Heart right ventricle (tissue), 16 donors: ENCODE measurements around the gene MZB1. TPM values are rescaled to one million over a fixed set of nuclear protein-coding genes. Genes with fewer than 3 reads are reported as not detected.

Experiments
- ATAC-seq, 8 donors: fragments of 200-7000 bp; cut with Tn5 transposase; one replicate each; pipeline ENCODE4 v1.9.1; 2020; ENCODE audit warnings: mild to moderate bottlenecking in 8 of 8, moderate library complexity in 8 of 8, moderate number of reproducible peaks in 1 of 8
- DNase-seq, 2 donors: peaks; one replicate each; pipeline ENCODE4 v3.0.0-alpha.2; 2020
- H3K27ac ChIP-seq, 10 donors: fragments of 200-600 bp; sonication (generic) in 2 of 10; one replicate each; pipeline versions ENCODE4 v1.5.0 to v1.8.0; 2020 to 2022; ENCODE audit warnings: mild to moderate bottlenecking in 3 of 10
- H3K27me3 ChIP-seq, 7 donors: fragments of 200-600 bp; one replicate each; pipeline ENCODE4 v1.8.0; 2021 to 2022; ENCODE audit warnings: mild to moderate bottlenecking in 2 of 7
- H3K36me3 ChIP-seq, 9 donors: fragments of 200-600 bp; sonication (generic) in 1 of 9; one replicate each; pipeline versions ENCODE4 v1.5.0 to v1.8.0; 2020 to 2022; ENCODE audit warnings: mild to moderate bottlenecking in 2 of 9
- H3K4me1 ChIP-seq, 9 donors: fragments of 200-600 bp; sonication (generic) in 1 of 9; one replicate each; pipeline versions ENCODE4 v1.5.0 to v1.8.0; 2020 to 2022; ENCODE audit warnings: mild to moderate bottlenecking in 4 of 9
- H3K4me3 ChIP-seq, 10 donors: fragments of 200-600 bp; sonication (generic) in 2 of 10; one replicate each; pipeline versions ENCODE4 v1.5.0 to v1.8.0; 2020 to 2022; ENCODE audit warnings: mild to moderate bottlenecking in 7 of 10, moderate library complexity in 2 of 10
- H3K9me3 ChIP-seq, 11 donors: fragments of 200-600 bp in 10 of 11; sonication (generic) in 2 of 11; one replicate each; pipeline versions ENCODE4 v1.5.0 to v1.8.0; 2013 to 2022; ENCODE audit warnings: mild to moderate bottlenecking in 2 of 11, control low read depth in 1 of 11, moderate library complexity in 1 of 11
- CTCF ChIP-seq, 9 donors: fragments of 200-600 bp; sonication (generic) in 2 of 9; IDR thresholded peaks; one replicate each; pipeline versions ENCODE4 v1.5.0 to v1.8.0; 2021 to 2022; ENCODE audit warnings: antibody characterized with exemption in 9 of 9, mild to moderate bottlenecking in 5 of 9, moderate library complexity in 1 of 9
- WGBS, 2 donors: extraction: QIAGEN DNeasy Blood & Tissue Kit; methylation state at CpG; one replicate each; pipeline ENCODE4 v1.1.7; 2013; ENCODE audit warnings: inconsistent platforms in 1 of 2; 5-methylcytosine and 5-hydroxymethylcytosine counted together
- intact Hi-C, 10 donors: fragments of 100-400 bp; cut with DNase I; formaldehyde crosslinking; loops; one replicate each; pipeline versions ENCODE4 v1.11.1 to v1.14.2; 2022
- polyA plus RNA-seq, 2 donors: library from polyadenylated mRNA; stranded (reverse); fragments of 200-250 nt; gene quantifications; one replicate each; pipeline ENCODE4 v1.2.3, GENCODE V29; 2013
- total RNA-seq, 10 donors: library from RNA; stranded (reverse); fragmentation: NEBNext Ultra II Directional in 3 of 10; extraction: Animal tissue kit (Norgen Biotek cat#: 25700) in 3 of 10; gene quantifications; one replicate each; pipeline versions ENCODE4 v1.2.1 to v1.2.4, GENCODE V29; 2021 to 2023
- donor health status: Arrhythmogenic right ventricular cardiomyopathy.
- donor health status: ischemic (EF 13 %, LVEDD 7.1; RV severe dilation, severe dysfunction).
- donor health status: healthy with polysubstance abuse.
- donor health status: DM: no; HTN: yes; CAD: no.
- donor health status: DM: no; HTN: no; CAD: no.
- donor health status: ischemic (EF 25% LVEDD 6.9; RV normal size, moderate dysfunction).
- donor health status: ischemic (EF 25% LVEDD 5.7; RV mildly dilated, moderate dysfunction).
- donor health status: healthy.
- donor health status: DM: yes; HTN: yes; CAD: no.
- donor health status: Ischemic cardiomyopathy.
- donor health status: ischemic (EF 35%, LVEDD 5.7; RV mildly dilated, moderate dysfunction).
- donor health status: nonischemic (EF 11% LVEDD 7.7; RV severe dilation, severe dysfunction).
- donor health status: DM: yes; HTN: yes; CAD: no.
- donor health status: PGD.
- donor health status: ischemic (EF 29% LVEDD 5.4; RV normal size, mild dysfunction).
- donor health status: nonischemic (EF 23%, LVEDD 6.1; RV moderate dilation, normal function).

The MZB1 gene
- total and polyA plus RNA-seq, 12 donors = 0.28 to 6.6 (median 0.66) TPM

- 94 to 95% methylated on average over 10 of the region's 10 CpGs for WGBS, 2 donors
- intact Hi-C loops = no loop called here
Observed at GRCh38 chr5:139401546-139401945, 11.8 kb upstream of the MZB1 start.

DNA sequence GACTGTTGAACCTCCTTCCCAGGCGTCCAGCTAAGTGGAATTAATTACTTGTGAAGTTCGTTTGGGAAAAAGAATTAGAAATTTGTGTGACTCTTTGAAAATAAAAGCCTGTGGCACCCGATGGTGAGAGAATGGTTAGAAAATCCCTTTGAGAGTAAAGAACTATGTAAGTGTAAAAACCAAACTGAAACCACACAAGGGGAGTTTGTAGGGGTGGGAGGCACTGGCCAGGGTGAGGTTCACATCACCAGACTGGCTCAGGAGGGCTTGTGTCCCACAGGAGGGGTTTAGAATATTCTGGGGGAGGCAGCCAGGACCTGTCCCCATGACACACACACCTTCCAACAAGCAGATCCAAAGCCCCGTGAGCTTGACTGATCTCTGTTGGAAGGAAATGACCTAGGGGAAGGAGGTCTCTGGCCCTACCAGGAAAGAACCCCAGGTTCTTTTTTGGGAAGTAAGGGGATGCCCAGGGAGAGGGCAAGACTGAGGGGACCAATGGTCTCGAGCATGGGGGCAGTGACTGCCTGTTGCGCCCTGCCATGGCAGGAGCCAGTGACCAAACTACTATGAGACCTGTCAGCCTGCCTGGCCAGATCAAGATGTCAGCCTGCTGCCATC lies 9.9 kb upstream of the MZB1 start:
- Histone ChIP-seq H3K27ac (no peak overlapping the region), H3K36me3 (peaks cover 0 to 22% (median 0%) of the 10 kb centered on the region in 9 donors), H3K9me3 (no peaks in the 10 kb centered on the region), H3K27me3 (peaks cover 0 to 5% (median 0%) of the 10 kb centered on the region in 7 donors), H3K4me3 (no peak overlapping the region), H3K4me1 (peaks cover 9 to 52% (median 39%) of the 10 kb centered on the region in 9 donors)
- TF ChIP-seq CTCF (IDR thresholded peaks at IDR 0.05) = no peak
- intact Hi-C loops = no loop called here
- ATAC-seq (no peak), DNase-seq (no peak)
- WGBS, 2 donors = 87 to 91% methylated on average over 6 of the region's 6 CpGs

More at GRCh38 chr5:139401546-139401945, 11.8 kb upstream of the MZB1 start:
- TF ChIP-seq CTCF (IDR thresholded peaks at IDR 0.05) = no peak
- Histone ChIP-seq H3K27ac (no peak overlapping the region), H3K9me3 (no peaks in the 10 kb centered on the region), H3K4me3 (no peak overlapping the region), H3K36me3 (peaks cover 0 to 22% (median 0%) of the 10 kb centered on the region in 9 donors), H3K4me1 (peaks cover 6 to 43% (median 26%) of the 10 kb centered on the region in 9 donors), H3K27me3 (no peaks in the 10 kb centered on the region)
- ATAC-seq = no peak
- no peak for DNase-seq

DNA sequence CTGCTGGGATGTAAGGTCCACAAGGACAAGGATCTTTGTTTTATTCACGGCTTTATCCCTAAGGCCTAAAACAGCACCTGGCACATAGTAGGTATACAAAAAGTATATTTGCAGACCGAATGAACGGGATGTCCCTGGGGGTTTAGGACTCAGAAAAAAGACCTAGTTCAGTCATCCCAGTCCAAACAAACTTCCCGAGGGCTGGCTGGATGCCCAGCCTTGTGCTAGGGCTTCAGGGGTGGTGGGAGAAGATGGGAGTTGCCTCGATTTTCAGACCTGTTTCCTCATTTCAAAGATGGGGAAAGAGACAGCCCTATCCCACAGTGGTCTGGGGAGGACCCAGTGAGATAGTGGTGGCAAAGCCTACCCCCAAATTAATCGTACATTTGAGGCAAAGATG lies 8.2 kb upstream of the MZB1 start:
- WGBS, 2 donors = 42 to 43% methylated on average over 6 of the region's 6 CpGs
- peaks cover 3 to 56% (median 41%) of the 10 kb centered on the region in 9 donors for H3K4me1 ChIP-seq
- no peaks in the 10 kb centered on the region for H3K9me3 ChIP-seq
- peak overlapping the region in 1 of 10 donors; percentile 89 for H3K27ac ChIP-seq
- intact Hi-C loops = no loop called here
- H3K36me3 ChIP-seq = peaks cover 0 to 22% (median 0%) of the 10 kb centered on the region in 9 donors
- no peak overlapping the region for H3K4me3 ChIP-seq
- ATAC-seq (no peak), DNase-seq (no peak)
- H3K27me3 ChIP-seq = peaks cover 0 to 22% (median 0%) of the 10 kb centered on the region in 7 donors
- TF ChIP-seq CTCF (IDR thresholded peaks at IDR 0.05) = no peak

GRCh38 chr5:139396691-139397090 lies 7.0 kb upstream of the MZB1 start:
- no peak overlapping the region for H3K4me3 ChIP-seq
- 65 to 68% methylated on average over 8 of the region's 8 CpGs for WGBS, 2 donors
- H3K36me3 ChIP-seq = peaks cover 0 to 28% (median 0%) of the 10 kb centered on the region in 9 donors
- H3K27me3 ChIP-seq = peaks cover 0 to 34% (median 0%) of the 10 kb centered on the region in 7 donors
- intact Hi-C loops = no loop called here
- peaks cover 4 to 61% (median 50%) of the 10 kb centered on the region in 9 donors for H3K4me1 ChIP-seq
- ATAC-seq = no peak
- H3K9me3 ChIP-seq = no peaks in the 10 kb centered on the region
- no peak for DNase-seq
- TF ChIP-seq CTCF (IDR thresholded peaks at IDR 0.05) = no peak
- peak overlapping the region in 9 of 10 donors; percentile 26 to 97 (median 94) for H3K27ac ChIP-seq
